Prostate gland (tissue), 2 donors: Measurements from ENCODE around the gene SLC43A3.

Source experiments
- POLR2AphosphoS5 ChIP-seq: sonication (generic); formaldehyde crosslinking; IDR thresholded peaks from one replicate; pipeline ENCODE4 v1.6.1; 2017; ENCODE audit warnings: antibody characterized with exemption
- TF ChIP-seq, protein P1 (sequence below), 4 experiments: fragments of 200-600 bp in 2 of 4; fragments of 450-650 bp in 2 of 4; sonication (generic) in 2 of 4; IDR thresholded peaks; 1 replicate in 3 of 4; 2 replicates in 1 of 4; pipeline ENCODE4 v1.5.1; 2016 to 2019; ENCODE audit warnings: antibody characterized with exemption in 4 of 4, mild to moderate bottlenecking in 2 of 4, moderate library complexity in 2 of 4

DNA sequence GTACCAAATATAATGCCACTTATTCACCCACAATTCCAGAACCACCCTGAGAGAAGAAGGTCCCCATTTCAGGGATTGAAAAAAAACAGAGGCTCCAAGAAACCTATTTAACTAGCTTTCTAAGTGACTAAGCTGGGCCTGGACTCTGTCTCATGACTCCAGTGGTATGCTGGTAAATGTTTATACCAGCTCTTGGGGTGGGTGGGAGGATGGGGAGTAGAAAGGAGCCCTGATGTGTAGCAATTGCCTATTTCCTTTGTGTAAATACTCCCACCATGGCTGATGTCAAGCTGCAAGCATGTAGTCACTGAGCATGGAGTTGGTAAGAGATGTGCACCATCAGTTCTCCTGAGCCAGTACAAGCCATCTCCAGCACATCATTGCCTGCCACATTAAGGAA is 48.7 kb downstream of the SLC43A3 start:
- TF ChIP-seq, protein P1, sequence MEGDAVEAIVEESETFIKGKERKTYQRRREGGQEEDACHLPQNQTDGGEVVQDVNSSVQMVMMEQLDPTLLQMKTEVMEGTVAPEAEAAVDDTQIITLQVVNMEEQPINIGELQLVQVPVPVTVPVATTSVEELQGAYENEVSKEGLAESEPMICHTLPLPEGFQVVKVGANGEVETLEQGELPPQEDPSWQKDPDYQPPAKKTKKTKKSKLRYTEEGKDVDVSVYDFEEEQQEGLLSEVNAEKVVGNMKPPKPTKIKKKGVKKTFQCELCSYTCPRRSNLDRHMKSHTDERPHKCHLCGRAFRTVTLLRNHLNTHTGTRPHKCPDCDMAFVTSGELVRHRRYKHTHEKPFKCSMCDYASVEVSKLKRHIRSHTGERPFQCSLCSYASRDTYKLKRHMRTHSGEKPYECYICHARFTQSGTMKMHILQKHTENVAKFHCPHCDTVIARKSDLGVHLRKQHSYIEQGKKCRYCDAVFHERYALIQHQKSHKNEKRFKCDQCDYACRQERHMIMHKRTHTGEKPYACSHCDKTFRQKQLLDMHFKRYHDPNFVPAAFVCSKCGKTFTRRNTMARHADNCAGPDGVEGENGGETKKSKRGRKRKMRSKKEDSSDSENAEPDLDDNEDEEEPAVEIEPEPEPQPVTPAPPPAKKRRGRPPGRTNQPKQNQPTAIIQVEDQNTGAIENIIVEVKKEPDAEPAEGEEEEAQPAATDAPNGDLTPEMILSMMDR (IDR thresholded peaks at IDR 0.05) = no peak
- TF ChIP-seq POLR2AphosphoS5 = no peak
